Heart left ventricle (tissue), 13 donors: Measurements from ENCODE around the gene BNIPL.

ENCODE experiments used
- POLR2A ChIP-seq, 2 donors: fragments of 450-650 bp; IDR thresholded peaks; one replicate each; pipeline ENCODE4 v1.6.1; 2017; ENCODE audit warnings: antibody characterized with exemption in 2 of 2, mild to moderate bottlenecking in 2 of 2, moderate library complexity in 2 of 2
- TF ChIP-seq, protein P1 (sequence below), 12 donors: fragments of 200-600 bp; sonication (generic) in 4 of 12; IDR thresholded peaks; one replicate each; pipeline versions ENCODE4 v1.5.0 to v1.8.0; 2018 to 2022; ENCODE audit warnings: antibody characterized with exemption in 12 of 12, mild to moderate bottlenecking in 5 of 12
- donor health status: ischemic (EF 13 %, LVEDD 7.1; RV severe dilation, severe dysfunction).
- donor health status: DM: no; HTN: yes; CAD: no.
- donor health status: DM: no; HTN: no; CAD: no.
- donor health status: ischemic (EF 25% LVEDD 6.9; RV normal size, moderate dysfunction).
- donor health status: ischemic (EF 25% LVEDD 5.7; RV mildly dilated, moderate dysfunction).
- donor health status: ischemic (EF 35%, LVEDD 5.7; RV mildly dilated, moderate dysfunction).
- donor health status: nonischemic (EF 11% LVEDD 7.7; RV severe dilation, severe dysfunction).
- donor health status: DM: yes; HTN: yes; CAD: no.
- donor health status: PGD.
- donor health status: ischemic (EF 29% LVEDD 5.4; RV normal size, mild dysfunction).
- donor health status: nonischemic (EF 23%, LVEDD 6.1; RV moderate dilation, normal function).

DNA sequence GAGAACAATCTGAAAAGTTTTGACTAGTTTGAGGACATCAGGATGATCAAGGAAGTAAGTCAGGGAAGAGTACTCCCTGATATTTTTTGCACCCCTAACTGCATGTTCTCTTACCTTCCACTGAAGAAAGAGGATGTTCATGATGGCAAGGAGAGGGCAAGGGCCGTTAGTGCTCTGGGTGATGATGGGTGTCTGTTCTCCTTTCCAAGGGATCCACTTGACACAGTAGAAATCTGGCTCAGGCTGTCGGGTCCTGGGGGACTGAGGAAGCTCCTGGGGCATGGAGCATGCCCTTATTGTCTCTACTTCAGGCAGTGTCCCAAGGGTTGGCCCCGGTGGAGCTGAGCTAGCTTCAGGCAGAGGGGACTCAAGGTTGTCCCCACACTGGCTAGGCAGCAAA lies 34.3 kb upstream of the BNIPL start:
- TF ChIP-seq, protein P1, sequence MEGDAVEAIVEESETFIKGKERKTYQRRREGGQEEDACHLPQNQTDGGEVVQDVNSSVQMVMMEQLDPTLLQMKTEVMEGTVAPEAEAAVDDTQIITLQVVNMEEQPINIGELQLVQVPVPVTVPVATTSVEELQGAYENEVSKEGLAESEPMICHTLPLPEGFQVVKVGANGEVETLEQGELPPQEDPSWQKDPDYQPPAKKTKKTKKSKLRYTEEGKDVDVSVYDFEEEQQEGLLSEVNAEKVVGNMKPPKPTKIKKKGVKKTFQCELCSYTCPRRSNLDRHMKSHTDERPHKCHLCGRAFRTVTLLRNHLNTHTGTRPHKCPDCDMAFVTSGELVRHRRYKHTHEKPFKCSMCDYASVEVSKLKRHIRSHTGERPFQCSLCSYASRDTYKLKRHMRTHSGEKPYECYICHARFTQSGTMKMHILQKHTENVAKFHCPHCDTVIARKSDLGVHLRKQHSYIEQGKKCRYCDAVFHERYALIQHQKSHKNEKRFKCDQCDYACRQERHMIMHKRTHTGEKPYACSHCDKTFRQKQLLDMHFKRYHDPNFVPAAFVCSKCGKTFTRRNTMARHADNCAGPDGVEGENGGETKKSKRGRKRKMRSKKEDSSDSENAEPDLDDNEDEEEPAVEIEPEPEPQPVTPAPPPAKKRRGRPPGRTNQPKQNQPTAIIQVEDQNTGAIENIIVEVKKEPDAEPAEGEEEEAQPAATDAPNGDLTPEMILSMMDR (IDR thresholded peaks at IDR 0.05), result no peak
- TF ChIP-seq POLR2A (IDR thresholded peaks at IDR 0.05), result no peak
